H1 (cell line): ENCODE measurements around the gene SLC39A9. TPM values are rescaled to one million over a fixed set of nuclear protein-coding genes. Genes with fewer than 3 reads are reported as not detected.

Experiments
- CTCF ChIA-PET: fragments of 300-600 bp; sonication (Branson Sonifier 250); formaldehyde crosslinking; loops from one replicate; lab custom pipeline; 2021; ENCODE audit not compliant: partially characterized antibody; lab: Charles Lee
- POLR2A ChIA-PET: fragments of 300-600 bp; sonication (Branson Sonifier 250); formaldehyde crosslinking; loops from one replicate; lab custom pipeline; 2021; ENCODE audit warnings: inconsistent platforms; ENCODE audit not compliant: partially characterized antibody; lab: Charles Lee
- DNase-seq, 2 experiments: peaks; one replicate each; pipeline versions ENCODE4 v3.0.0 to v3.0.0-alpha.2; 2010 to 2022; ENCODE audit warnings: low spot score in 2 of 2, low read depth in 1 of 2, mixed read lengths in 1 of 2
- FAIRE-seq: peaks from 2 replicates; lab custom pipeline; 2011; peaks lifted over from hg19 to GRCh38; lab: Jason Lieb, UNC
- H2AFZ ChIP-seq: 2 replicates; pipeline ENCODE4 v1.8.1; 2012; ENCODE audit warnings: low read length, inconsistent platforms
- H2AK5ac ChIP-seq: 2 replicates; pipeline ENCODE4 v1.6.1; 2013; ENCODE audit warnings: low read depth, low read length
- H2BK120ac ChIP-seq: replicated peaks from 2 replicates; pipeline ENCODE3; 2013; ENCODE audit warnings: low read depth, low read length, inconsistent platforms
- H2BK12ac ChIP-seq: 2 replicates; pipeline ENCODE4 v1.6.1; 2013; ENCODE audit warnings: low read depth, low read length
- H2BK15ac ChIP-seq: 2 replicates; pipeline ENCODE4 v1.6.1; 2013; ENCODE audit warnings: low read length
- H2BK20ac ChIP-seq: 2 replicates; pipeline ENCODE4 v1.6.1; 2013; ENCODE audit warnings: low read length
- H2BK5ac ChIP-seq: 2 replicates; pipeline ENCODE4 v1.6.1; 2013; ENCODE audit warnings: low read depth, low read length
- H3K14ac ChIP-seq: 2 replicates; pipeline ENCODE4 v1.6.1; 2013; ENCODE audit warnings: inconsistent platforms; ENCODE audit not compliant: insufficient read length
- H3K18ac ChIP-seq: 2 replicates; pipeline ENCODE4 v1.6.1; 2013; ENCODE audit warnings: low read length; ENCODE audit errors: extremely low read depth
- H3K23ac ChIP-seq: 2 replicates; pipeline ENCODE4 v1.6.1; 2013; ENCODE audit warnings: inconsistent platforms; ENCODE audit not compliant: insufficient read length
- H3K23me2 ChIP-seq: 2 replicates; pipeline ENCODE4 v1.6.1; 2013; ENCODE audit warnings: low read depth, low read length
- H3K27ac ChIP-seq: 2 replicates; pipeline ENCODE4 v1.6.1; 2011; ENCODE audit warnings: low read depth, low read length, inconsistent platforms
- H3K27me3 ChIP-seq, 4 experiments: replicated peaks in 1 of 4; 1 replicate in 1 of 4; 2 replicates in 3 of 4; pipeline versions ENCODE4 v1.6.1 to v1.8.1; 2011 to 2013; ENCODE audit warnings: low read length in 3 of 4, mild to moderate bottlenecking in 3 of 4, inconsistent platforms in 2 of 4, mixed read lengths in 2 of 4, moderate library complexity in 1 of 4; ENCODE audit not compliant: control insufficient read depth in 3 of 4, insufficient read depth in 3 of 4; ENCODE audit errors: extremely low read depth in 1 of 4
- H3K36me3 ChIP-seq, 4 experiments: 2 replicates each; pipeline versions ENCODE4 v1.6.1 to v1.8.1; 2011 to 2013; ENCODE audit warnings: mild to moderate bottlenecking in 4 of 4, low read length in 3 of 4, moderate library complexity in 2 of 4, control low read depth in 1 of 4, inconsistent platforms in 1 of 4; ENCODE audit not compliant: insufficient read depth in 4 of 4, control insufficient read depth in 2 of 4
- H3K4ac ChIP-seq: replicated peaks from 2 replicates; pipeline ENCODE3; 2013; ENCODE audit warnings: low read length, low read depth, mixed read lengths, inconsistent platforms; ENCODE audit not compliant: insufficient read length
- H3K4me1 ChIP-seq, 4 experiments: replicated peaks in 1 of 4; 1 replicate in 1 of 4; 2 replicates in 3 of 4; pipeline versions ENCODE4 v1.6.1 to v1.8.1; 2011 to 2013; ENCODE audit warnings: low read length in 3 of 4, inconsistent platforms in 2 of 4, mixed read lengths in 1 of 4; ENCODE audit not compliant: insufficient read depth in 4 of 4, control insufficient read depth in 3 of 4
- H3K4me2 ChIP-seq, 2 experiments: 2 replicates each; pipeline versions ENCODE4 v1.6.1 to v1.8.1; 2011 to 2013; ENCODE audit warnings: low read depth in 2 of 2, low read length in 2 of 2, control low read depth in 1 of 2, inconsistent platforms in 1 of 2, mild to moderate bottlenecking in 1 of 2; ENCODE audit not compliant: insufficient read depth in 1 of 2
- H3K4me3 ChIP-seq, 4 experiments: fragments of 200-600, 300-600 bp in 1 of 4; sonication (generic), shearing (Covaris generic), sonication (Bioruptor Twin) in 1 of 4; 2 replicates each; pipeline versions ENCODE4 v1.5.1 to v1.8.1; 2011 to 2016; ENCODE audit warnings: low read length in 4 of 4, low read depth in 3 of 4, control low read depth in 2 of 4, inconsistent platforms in 2 of 4, mild to moderate bottlenecking in 2 of 4, mixed read lengths in 1 of 4, moderate library complexity in 1 of 4; ENCODE audit not compliant: insufficient read depth in 2 of 4; ENCODE audit errors: extremely low read depth in 1 of 4
- H3K56ac ChIP-seq: replicated peaks from 2 replicates; pipeline ENCODE3; 2013; ENCODE audit warnings: low read depth, mild to moderate bottlenecking, mixed read lengths, low read length, inconsistent platforms; ENCODE audit not compliant: insufficient read length
- H3K79me1 ChIP-seq: 2 replicates; pipeline ENCODE4 v1.6.1; 2013; ENCODE audit warnings: low read depth, low read length, control low read depth
- H3K79me2 ChIP-seq, 2 experiments: 2 replicates each; pipeline versions ENCODE4 v1.6.1 to v1.8.1; 2012 to 2013; ENCODE audit warnings: low read length in 2 of 2, mild to moderate bottlenecking in 2 of 2, inconsistent platforms in 1 of 2; ENCODE audit not compliant: insufficient read depth in 2 of 2, control insufficient read depth in 1 of 2
- H3K9ac ChIP-seq, 4 experiments: replicated peaks in 1 of 4; 1 replicate in 1 of 4; 2 replicates in 3 of 4; pipeline versions ENCODE4 v1.6.1 to v1.8.1; 2011 to 2013; ENCODE audit warnings: low read depth in 3 of 4, low read length in 3 of 4, control low read depth in 2 of 4, mild to moderate bottlenecking in 2 of 4, moderate library complexity in 2 of 4, inconsistent platforms in 1 of 4; ENCODE audit errors: extremely low read depth in 1 of 4
- H3K9me3 ChIP-seq, 2 experiments: 2 replicates each; pipeline versions ENCODE4 v1.6.1 to v1.8.1; 2012 to 2013; ENCODE audit warnings: mild to moderate bottlenecking in 2 of 2, moderate library complexity in 2 of 2, control low read depth in 1 of 2, inconsistent platforms in 1 of 2, low read depth in 1 of 2, low read length in 1 of 2, mixed read lengths in 1 of 2; ENCODE audit not compliant: insufficient read depth in 2 of 2
- H4K20me1 ChIP-seq, 2 experiments: replicated peaks in 1 of 2; 2 replicates each; pipeline versions ENCODE3 to v1.8.1; 2011 to 2013; ENCODE audit warnings: inconsistent platforms in 2 of 2, low read length in 2 of 2, mild to moderate bottlenecking in 1 of 2; ENCODE audit not compliant: insufficient read depth in 2 of 2, control insufficient read depth in 1 of 2
- H4K5ac ChIP-seq: 2 replicates; pipeline ENCODE4 v1.6.1; 2013; ENCODE audit warnings: low read length, low read depth, mixed read lengths, inconsistent platforms; ENCODE audit not compliant: insufficient read length
- H4K8ac ChIP-seq: 2 replicates; pipeline ENCODE4 v1.8.0; 2013; ENCODE audit warnings: mild to moderate bottlenecking, moderate library complexity, low read length, inconsistent platforms; ENCODE audit not compliant: insufficient read depth; ENCODE audit errors: extremely low read depth
- H4K91ac ChIP-seq: replicated peaks from 2 replicates; pipeline ENCODE3; 2013; ENCODE audit warnings: low read length, mixed read lengths, inconsistent platforms; ENCODE audit not compliant: insufficient read length
- CBX8 ChIP-seq: fragments of 300-800, 300-1000 bp; sonication (generic); IDR thresholded peaks from 2 replicates; pipeline ENCODE4 v1.7.1; 2016; ENCODE audit warnings: low read depth, low read length, borderline replicate concordance
- CTBP2 ChIP-seq: IDR thresholded peaks from 2 replicates; pipeline ENCODE4 v1.7.0; 2011; ENCODE audit warnings: borderline replicate concordance, mild to moderate bottlenecking, moderate library complexity, mixed read lengths, low read length; ENCODE audit not compliant: insufficient read depth, insufficient read length
- RXRA ChIP-seq: IDR thresholded peaks from 2 replicates; pipeline ENCODE4 v1.6.1; 2011; ENCODE audit warnings: low read depth, mild to moderate bottlenecking, low read length, moderate library complexity; ENCODE audit not compliant: insufficient read depth
- WGBS, 2 experiments: shearing (Covaris generic) in 1 of 2; methylation state at CpG; one replicate each; pipeline versions ENCODE4 v1.1.6 to v1.1.7; 2013 to 2015; ENCODE audit warnings: low lambda C conversion rate in 2 of 2, mixed read lengths in 2 of 2, inconsistent platforms in 1 of 2, low coverage in 1 of 2, missing lambda C conversion rate in 1 of 2; ENCODE audit not compliant: insufficient replicate concordance in 2 of 2, insufficient coverage in 1 of 2, insufficient read length in 1 of 2; ENCODE audit errors: extremely low coverage in 1 of 2, missing lambda C conversion rate in 1 of 2; 5-methylcytosine and 5-hydroxymethylcytosine counted together
- polyA plus RNA-seq, 7 experiments: library from polyadenylated mRNA; depleted of rRNA in 3 of 7; stranded (reverse) in 5 of 7; unstranded in 2 of 7; fragments of >200 nt in 5 of 7; fragments of 200-250 nt in 2 of 7; gene quantifications; 1 replicate in 5 of 7; 2 replicates in 1 of 7; 4 replicates in 1 of 7; pipeline versions ENCODE4 v1.2.1 to v1.2.3, GENCODE V29; 2011 to 2013; ENCODE audit warnings: missing spikeins in 2 of 7, mixed read lengths in 2 of 7
- total RNA-seq: library from RNA; stranded (reverse); fragmentation: NEBNext Ultra II Directional; extraction: Animal tissue kit (Norgen Biotek cat#: 25700); gene quantifications from 2 replicates; pipeline ENCODE4 v1.2.1, GENCODE V29; 2021

The SLC39A9 gene
- total and polyA plus RNA-seq, 2 of the 8 experiments (the other 6 are each of a cell fraction or from before 2014, with no cell fraction given): 31.0 to 44.2 TPM

- FAIRE-seq: no peak
Observed at GRCh38 chr14:69491193-69491592, 92.7 kb downstream of the SLC39A9 start.

More at GRCh38 chr14:69491193-69491592, 92.7 kb downstream of the SLC39A9 start:
- Histone ChIP-seq H2BK20ac (no peak overlapping the region), H3K23ac (no peak overlapping the region), H3K4me2 (no peak overlapping the region), H2BK15ac (no peak overlapping the region), H2AK5ac (no peak overlapping the region), H2BK5ac (no peak overlapping the region), H3K79me1 (no peaks in the 10 kb centered on the region), H3K27me3 (peaks cover 2 to 8% (median 6%) of the 10 kb centered on the region in 4 experiments; a peak in 6 of 7 replicates), H3K14ac (no peak overlapping the region), H3K4ac (no peak overlapping the region), H2AFZ (no peak overlapping the region), H3K36me3 (no peaks in the 10 kb centered on the region), H3K23me2 (no peaks in the 10 kb centered on the region), H2BK120ac (no peak overlapping the region), H3K9ac (no peak overlapping the region), H3K27ac (no peak overlapping the region), H4K91ac (no peak overlapping the region), H4K20me1 (no peaks in the 10 kb centered on the region), H3K4me1 (no peaks in the 10 kb centered on the region), H3K9me3 (no peaks in the 10 kb centered on the region), H4K5ac (no peak overlapping the region), H2BK12ac (no peak overlapping the region), H3K79me2 (no peaks in the 10 kb centered on the region), H4K8ac (no peak overlapping the region), H3K56ac (no peak overlapping the region), H3K18ac (no peak overlapping the region), H3K4me3 (no peak overlapping the region)
- DNase-seq: no peak
- WGBS, 2 experiments: 81% methylated on average over 3 of the region's 3 CpGs; no CpG with 5 or more reads in 1 of the 2 experiments
- TF ChIP-seq CBX8 (no peak), RXRA (no peak), CTBP2 (no peak)
- CTCF ChIA-PET: interaction anchor here (1.1 to 5.0 kb wide), 5 partner anchors 12 to 94 kb away, joined by 4 to 41 read pairs (median 10); no protein-coding TSS in a partner anchor
- POLR2A ChIA-PET: no interaction called here
